Measurements from ENCODE around the gene TAF1B.
"Not testable (repeated sequence)": the region's sequence is repeated elsewhere in the genome, so short reads cannot be mapped to it uniquely, and the experiment has no call there.

TAF1B gene

GRCh38 chr2:9885036-9885684, 41.9 kb downstream of the TAF1B start:
- no peak for DNase-seq (ENCODE audit: low read depth)

- DNase-seq (ENCODE audit: low read depth): no peak
These were observed 44.2 kb downstream of the TAF1B start for GRCh38 chr2:9887513-9887912.

- no peak for DNase-seq (ENCODE audit: low read depth)
These were observed 46.6 kb downstream of the TAF1B start for GRCh38 chr2:9889812-9890261.

- DNase-seq (ENCODE audit: low read depth): no peak
These were observed 49.0 kb downstream of the TAF1B start for GRCh38 chr2:9892236-9892635.

GRCh38 chr2:9895669-9896590, 52.7 kb downstream of the TAF1B start:
- no peak for DNase-seq (ENCODE audit: low read depth)

GRCh38 chr2:9897331-9897737, 54.1 kb downstream of the TAF1B start:
- DNase-seq (ENCODE audit: low read depth): peak; percentile 12

- no peak for DNase-seq (ENCODE audit: low read depth)
These were observed 54.6 kb downstream of the TAF1B start for GRCh38 chr2:9897846-9898245.

GRCh38 chr2:9905413-9905812, 62.1 kb downstream of the TAF1B start:
- no peak for DNase-seq (ENCODE audit: low read depth)

GRCh38 chr2:9907402-9907801, 64.1 kb downstream of the TAF1B start:
- DNase-seq (ENCODE audit: low read depth): no peak

- DNase-seq (ENCODE audit: low read depth): no peak
These were observed 65.4 kb downstream of the TAF1B start for GRCh38 chr2:9908639-9909038.

- DNase-seq (ENCODE audit: low read depth): no peak
These were observed 65.8 kb downstream of the TAF1B start for GRCh38 chr2:9909106-9909505.

GRCh38 chr2:9910699-9911098, 67.4 kb downstream of the TAF1B start:
- DNase-seq (ENCODE audit: low read depth): no peak

GRCh38 chr2:9912468-9912867, 69.2 kb downstream of the TAF1B start:
- DNase-seq (ENCODE audit: low read depth): no peak

- peak; percentile 7 for DNase-seq (ENCODE audit: low read depth)
These were observed 71.3 kb downstream of the TAF1B start for GRCh38 chr2:9914384-9915065.

- no peak for DNase-seq (ENCODE audit: low read depth)
These were observed 75.0 kb downstream of the TAF1B start for GRCh38 chr2:9918275-9918674.

- no peak for DNase-seq (ENCODE audit: low read depth)
These were observed 76.2 kb downstream of the TAF1B start for GRCh38 chr2:9919512-9919911.

GRCh38 chr2:9927020-9927419, 83.7 kb downstream of the TAF1B start:
- DNase-seq (ENCODE audit: low read depth): not testable (repeated sequence)

GRCh38 chr2:9937258-9937657, 94.0 kb downstream of the TAF1B start:
- no peak for DNase-seq (ENCODE audit: low read depth)

GRCh38 chr2:9937968-9938367, 94.7 kb downstream of the TAF1B start:
- DNase-seq (ENCODE audit: low read depth): no peak

GRCh38 chr2:9939587-9940485, 96.6 kb downstream of the TAF1B start:
- no peak for DNase-seq (ENCODE audit: low read depth)

- no peak for DNase-seq (ENCODE audit: low read depth)
These were observed 98.1 kb downstream of the TAF1B start for GRCh38 chr2:9941196-9941995.
